B cell (primary cell): ENCODE measurements around the gene POLD1. TPM values are rescaled to one million over a fixed set of nuclear protein-coding genes. Genes with fewer than 3 reads are reported as not detected.
"Not testable (repeated sequence)": the region's sequence is repeated elsewhere in the genome, so short reads cannot be mapped to it uniquely, and the experiment has no call there.

Experiments
- ATAC-seq: fragments of 200-7000 bp; cut with Tn5 transposase; one replicate; pipeline ENCODE4 v1.10.0; 2021; ENCODE audit warnings: low read depth, mild to moderate bottlenecking, moderate number of reproducible peaks, moderate library complexity
- CTCF ChIA-PET: fragments of 350-600 bp; sonication (Branson Sonifier 250); formaldehyde crosslinking; loops from one replicate; lab custom pipeline; 2021; ENCODE audit warnings: antibody characterized with exemption, inconsistent platforms; lab: Charles Lee
- POLR2A ChIA-PET: fragments of 350-600 bp; sonication (Branson Sonifier 250); formaldehyde crosslinking; loops from one replicate; lab custom pipeline; 2021; ENCODE audit warnings: antibody characterized with exemption; lab: Charles Lee
- DNase-seq: peaks from one replicate; pipeline ENCODE4 v3.0.0; 2013
- H2AFZ ChIP-seq: 2 replicates; pipeline ENCODE4 v1.6.1; 2012; ENCODE audit warnings: mild to moderate bottlenecking, low read depth, low read length; ENCODE audit not compliant: insufficient read depth, poor library complexity, severe bottlenecking
- H3K27ac ChIP-seq, 2 donors: 1 replicate in 1 of 2; 2 replicates in 1 of 2; pipeline ENCODE4 v1.5.1; 2012 to 2013; ENCODE audit warnings: low read length in 2 of 2, mild to moderate bottlenecking in 2 of 2, moderate library complexity in 1 of 2
- H3K27me3 ChIP-seq, 4 experiments: fragments of 200-600 bp in 1 of 4; sonication (generic) in 1 of 4; replicated peaks in 1 of 4; 1 replicate in 2 of 4; 2 replicates in 2 of 4; pipeline versions ENCODE4 v1.6.1 to v1.7.0; 2013 to 2016; ENCODE audit warnings: low read length in 3 of 4, mild to moderate bottlenecking in 2 of 4, mixed read lengths in 1 of 4, moderate library complexity in 1 of 4; ENCODE audit not compliant: insufficient read depth in 4 of 4, control insufficient read depth in 3 of 4; ENCODE audit errors: control extremely low read depth in 1 of 4
- H3K36me3 ChIP-seq, 2 experiments: replicated peaks in 1 of 2; 1 replicate in 1 of 2; 2 replicates in 1 of 2; pipeline versions ENCODE4 v1.6.1 to v1.7.1; 2013; ENCODE audit warnings: low read length in 1 of 2; ENCODE audit not compliant: insufficient read depth in 2 of 2, control insufficient read depth in 1 of 2; ENCODE audit errors: control extremely low read depth in 1 of 2, extremely low read depth in 1 of 2
- H3K4me1 ChIP-seq, 2 donors: fragments of 200-600 bp in 1 of 2; sonication (generic) in 1 of 2; 1 replicate in 1 of 2; 2 replicates in 1 of 2; pipeline versions ENCODE4 v1.5.1 to v1.6.1; 2013 to 2017; ENCODE audit warnings: low read length in 2 of 2; ENCODE audit not compliant: control insufficient read depth in 2 of 2, insufficient read depth in 2 of 2
- H3K4me2 ChIP-seq: replicated peaks from 2 replicates; pipeline ENCODE3; 2012; ENCODE audit warnings: mild to moderate bottlenecking, low read depth, low read length; ENCODE audit not compliant: poor library complexity, severe bottlenecking
- H3K4me3 ChIP-seq, 5 experiments: fragments of 200-600 bp in 1 of 5; sonication (generic) in 1 of 5; 1 replicate in 3 of 5; 2 replicates in 2 of 5; pipeline versions ENCODE4 v1.5.1 to v1.7.0; 2011 to 2016; ENCODE audit warnings: low read length in 4 of 5, mild to moderate bottlenecking in 4 of 5, low read depth in 2 of 5, control low read depth in 1 of 5, moderate library complexity in 1 of 5; ENCODE audit not compliant: insufficient read depth in 1 of 5; ENCODE audit errors: control extremely low read depth in 1 of 5, extremely low read depth in 1 of 5
- H3K79me2 ChIP-seq: fragments of 200-600 bp; sonication (generic); one replicate; pipeline ENCODE4 v1.6.0; 2016; ENCODE audit warnings: low read length; ENCODE audit not compliant: control insufficient read depth, insufficient read depth
- H3K9ac ChIP-seq: fragments of 200-600 bp; sonication (generic); 2 replicates; pipeline ENCODE4 v1.6.1; 2017; ENCODE audit warnings: mild to moderate bottlenecking, low read length, moderate library complexity
- H3K9me3 ChIP-seq, 3 donors: one replicate each; pipeline versions ENCODE4 v1.6.1 to v1.7.1; 2013; ENCODE audit warnings: low read length in 2 of 3; ENCODE audit not compliant: control insufficient read depth in 2 of 3, insufficient read depth in 1 of 3; ENCODE audit errors: control extremely low read depth in 1 of 3
- H4K20me1 ChIP-seq: 2 replicates; pipeline ENCODE4 v1.6.0; 2012; ENCODE audit warnings: mild to moderate bottlenecking, low read length; ENCODE audit not compliant: insufficient read depth, control insufficient read depth, poor library complexity, severe bottlenecking
- H3K27ac Mint-ChIP-seq: one replicate; pipeline ENCODE4 v1.8.0; 2021; ENCODE audit warnings: mixed read lengths
- H3K27me3 Mint-ChIP-seq: one replicate; pipeline ENCODE4 v1.8.0; 2021; ENCODE audit warnings: mixed read lengths
- H3K4me1 Mint-ChIP-seq: one replicate; pipeline ENCODE4 v1.8.0; 2021; ENCODE audit warnings: mixed read lengths
- H3K4me3 Mint-ChIP-seq: one replicate; pipeline ENCODE4 v1.8.0; 2021; ENCODE audit warnings: mixed read lengths
- H3K9me3 Mint-ChIP-seq: one replicate; pipeline ENCODE4 v1.8.0; 2022; ENCODE audit warnings: mixed read lengths; ENCODE audit not compliant: insufficient read depth
- WGBS: methylation state at CpG from one replicate; pipeline ENCODE4 v1.1.5; 2013; ENCODE audit warnings: missing lambda C conversion rate; ENCODE audit not compliant: insufficient coverage; 5-methylcytosine and 5-hydroxymethylcytosine counted together
- intact Hi-C: fragments of 100-400 bp; cut with micrococcal nuclease; formaldehyde crosslinking; loops from one replicate; pipeline ENCODE4 v1.10.0; 2022
- polyA plus RNA-seq: library from polyadenylated mRNA; depleted of rRNA; stranded (reverse); fragments of >200 nt; gene quantifications from 2 replicates; pipeline ENCODE4 v1.2.3, GENCODE V29; 2012
- total RNA-seq, 2 donors: library from RNA; stranded (reverse); fragments of 120-200 nt in 1 of 2; gene quantifications; 1 replicate in 1 of 2; 2 replicates in 1 of 2; pipeline versions ENCODE4 v1.2.3 to v1.2.4, GENCODE V29; 2013 to 2022

Gene POLD1
- total and polyA plus RNA-seq, 2 donors (not counting 1 experiment from before 2014, with no cell fraction given), result 43.6 to 65.2 TPM

GRCh38 chr19:50390295-50390694 is 6.1 kb downstream of the POLD1 start:
- not testable (repeated sequence) for H3K27me3 Mint-ChIP-seq

GRCh38 chr19:50390952-50391351 is 6.8 kb downstream of the POLD1 start:
- DNase-seq, H3K4me3 ChIP-seq, H4K20me1 ChIP-seq, H3K4me1 Mint-ChIP-seq, H3K27ac Mint-ChIP-seq, H3K27ac ChIP-seq, intact Hi-C loops, H3K4me3 Mint-ChIP-seq, H3K9me3 ChIP-seq, CTCF ChIA-PET, POLR2A ChIA-PET, H3K9me3 Mint-ChIP-seq, H2AFZ ChIP-seq, H3K27me3 Mint-ChIP-seq, H3K9ac ChIP-seq, ATAC-seq, H3K4me1 ChIP-seq, H3K27me3 ChIP-seq, H3K4me2 ChIP-seq: not testable (repeated sequence)
- H3K79me2 ChIP-seq, result peaks cover 62% of the 10 kb centered on the region
- 99% methylated on average over 17 of the region's 23 CpGs for WGBS
- H3K36me3 ChIP-seq, result peaks cover 0 to 11% of the 10 kb centered on the region in 2 experiments

More at GRCh38 chr19:50390295-50390694, 6.1 kb downstream of the POLD1 start:
- H3K4me1 ChIP-seq, DNase-seq, H3K9me3 Mint-ChIP-seq, H4K20me1 ChIP-seq, H3K9me3 ChIP-seq, POLR2A ChIA-PET, H3K9ac ChIP-seq, intact Hi-C loops, H3K4me1 Mint-ChIP-seq, H3K27ac Mint-ChIP-seq, CTCF ChIA-PET, ATAC-seq, H3K4me2 ChIP-seq, H3K4me3 ChIP-seq, H3K4me3 Mint-ChIP-seq, H3K27ac ChIP-seq, H2AFZ ChIP-seq, H3K27me3 ChIP-seq: not testable (repeated sequence)
- peaks cover 63% of the 10 kb centered on the region for H3K79me2 ChIP-seq
- H3K36me3 ChIP-seq, result peaks cover 0 to 11% of the 10 kb centered on the region in 2 experiments
- 100% methylated on average over 3 of the region's 3 CpGs for WGBS
